ENCODE data around the gene CACNA1I.

Gene CACNA1I

DNA sequence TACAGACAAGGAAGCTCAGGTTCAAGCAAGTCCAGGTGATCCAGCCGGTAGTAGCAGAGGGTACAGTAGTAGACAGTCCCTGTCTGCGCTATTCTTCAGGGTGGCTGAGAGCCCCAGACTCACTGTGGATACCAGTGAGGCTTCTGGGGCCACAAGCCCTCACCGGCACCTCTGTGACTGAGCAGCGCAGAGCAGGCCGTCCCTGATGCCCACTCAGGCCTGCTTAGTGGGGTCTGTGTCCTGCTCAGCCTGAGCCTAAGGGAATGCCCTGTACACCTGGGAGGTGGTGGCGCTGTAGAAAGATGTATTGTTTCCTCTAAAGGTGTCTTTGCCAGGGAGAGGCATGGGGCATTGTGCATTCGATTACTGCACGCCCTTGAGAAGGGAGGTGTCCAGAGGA is 143.8 kb downstream of the CACNA1I start:
- no peak for DNase-seq (ENCODE audit: low read depth in 3 of 3, low spot score in 1 of 3)

GRCh38 chr22:39715778-39716495 is 145.4 kb downstream of the CACNA1I start:
- DNase-seq (ENCODE audit: low read depth in 3 of 3, low spot score in 1 of 3): no peak

- DNase-seq (ENCODE audit: low read depth in 3 of 3, low spot score in 1 of 3): no peak
Observed at GRCh38 chr22:39716534-39716933, 146.0 kb downstream of the CACNA1I start.

GRCh38 chr22:39717099-39717498 is 146.5 kb downstream of the CACNA1I start:
- no peak for DNase-seq (ENCODE audit: low read depth in 3 of 3, low spot score in 1 of 3)

DNA sequence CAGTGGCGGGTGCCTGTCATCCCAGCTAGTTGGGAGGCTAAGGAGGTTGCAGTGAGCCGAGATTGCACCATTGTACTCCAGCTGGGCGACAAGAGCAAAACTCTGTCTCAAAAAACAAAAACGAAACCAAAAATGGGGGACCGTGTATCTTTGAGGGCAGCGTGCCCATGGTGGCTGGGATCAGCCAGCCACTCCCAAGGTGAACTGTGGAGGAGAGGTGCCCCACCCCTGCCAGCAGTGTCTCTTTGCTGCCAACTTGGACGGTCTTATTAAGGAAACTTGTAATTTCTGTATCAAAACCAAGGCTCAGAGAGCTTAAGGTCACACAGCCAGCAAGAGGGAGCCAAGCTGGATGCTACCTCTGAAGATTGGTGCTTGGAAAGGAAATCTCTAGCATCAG is 147.7 kb downstream of the CACNA1I start:
- no peak for DNase-seq (ENCODE audit: low read depth in 3 of 3, low spot score in 1 of 3)

- DNase-seq (ENCODE audit: low read depth in 3 of 3, low spot score in 1 of 3): no peak
Observed at GRCh38 chr22:39718921-39719475, 148.4 kb downstream of the CACNA1I start.

DNA sequence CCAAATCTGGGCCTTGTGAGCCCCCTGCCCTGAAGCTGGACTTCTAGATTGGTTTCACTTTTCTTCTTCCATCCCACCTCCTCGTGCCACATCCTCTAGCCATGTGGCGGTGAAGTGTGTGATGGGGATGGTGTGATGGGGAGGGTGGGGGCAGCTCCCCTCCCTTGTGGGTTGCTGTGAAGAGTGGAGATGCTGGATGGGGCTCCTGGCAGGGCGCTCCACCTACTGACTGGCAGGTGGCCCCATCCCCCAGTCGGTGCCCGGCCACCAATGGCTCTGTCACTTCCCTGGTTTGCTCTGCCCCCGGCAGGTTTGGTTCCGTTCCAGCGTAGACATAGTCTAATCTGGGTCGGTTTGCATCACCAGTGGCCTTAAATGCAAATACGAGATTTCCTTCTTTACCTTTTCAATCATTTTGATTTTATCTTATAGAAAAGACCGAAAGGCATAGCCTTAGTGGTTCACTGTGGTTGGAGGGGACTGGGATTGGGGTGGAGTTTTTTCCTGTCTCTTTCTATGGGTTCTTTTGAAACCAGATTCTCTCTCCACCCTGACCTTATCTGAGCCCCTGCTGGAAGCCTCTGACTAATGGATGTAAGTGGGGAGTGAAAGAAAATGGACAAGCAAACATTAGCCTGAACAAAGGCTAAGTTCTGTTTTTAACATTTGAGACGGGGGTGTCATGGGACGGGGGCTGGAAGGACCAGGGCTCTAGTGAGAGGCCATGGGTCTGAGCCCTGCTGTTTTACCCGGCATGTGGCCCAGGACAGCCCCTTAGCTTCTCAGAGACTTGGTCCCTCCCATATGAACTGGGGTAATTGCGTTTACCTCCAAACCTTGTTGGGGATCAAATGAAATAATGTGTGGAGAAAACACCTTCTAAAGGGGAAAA is 149.3 kb downstream of the CACNA1I start:
- no peak for DNase-seq (ENCODE audit: low read depth in 3 of 3, low spot score in 1 of 3)

GRCh38 chr22:39721206-39722031 is 150.9 kb downstream of the CACNA1I start:
- DNase-seq (ENCODE audit: low read depth in 3 of 3, low spot score in 1 of 3): no peak

GRCh38 chr22:39722032-39722325 is 151.4 kb downstream of the CACNA1I start:
- DNase-seq (ENCODE audit: low read depth in 3 of 3, low spot score in 1 of 3): no peak

- DNase-seq (ENCODE audit: low read depth in 3 of 3, low spot score in 1 of 3): no peak
Observed at GRCh38 chr22:39722501-39722900, 151.9 kb downstream of the CACNA1I start.

- DNase-seq (ENCODE audit: low read depth in 3 of 3, low spot score in 1 of 3): no peak
Observed at GRCh38 chr22:39723463-39723862, 152.9 kb downstream of the CACNA1I start.

GRCh38 chr22:39723899-39724351 is 153.4 kb downstream of the CACNA1I start:
- DNase-seq (ENCODE audit: low read depth in 3 of 3, low spot score in 1 of 3): no peak

GRCh38 chr22:39724390-39724789 is 153.8 kb downstream of the CACNA1I start:
- no peak for DNase-seq (ENCODE audit: low read depth in 3 of 3, low spot score in 1 of 3)

- DNase-seq (ENCODE audit: low read depth in 3 of 3, low spot score in 1 of 3): no peak
Observed at GRCh38 chr22:39724857-39725256, 154.3 kb downstream of the CACNA1I start.

DNA sequence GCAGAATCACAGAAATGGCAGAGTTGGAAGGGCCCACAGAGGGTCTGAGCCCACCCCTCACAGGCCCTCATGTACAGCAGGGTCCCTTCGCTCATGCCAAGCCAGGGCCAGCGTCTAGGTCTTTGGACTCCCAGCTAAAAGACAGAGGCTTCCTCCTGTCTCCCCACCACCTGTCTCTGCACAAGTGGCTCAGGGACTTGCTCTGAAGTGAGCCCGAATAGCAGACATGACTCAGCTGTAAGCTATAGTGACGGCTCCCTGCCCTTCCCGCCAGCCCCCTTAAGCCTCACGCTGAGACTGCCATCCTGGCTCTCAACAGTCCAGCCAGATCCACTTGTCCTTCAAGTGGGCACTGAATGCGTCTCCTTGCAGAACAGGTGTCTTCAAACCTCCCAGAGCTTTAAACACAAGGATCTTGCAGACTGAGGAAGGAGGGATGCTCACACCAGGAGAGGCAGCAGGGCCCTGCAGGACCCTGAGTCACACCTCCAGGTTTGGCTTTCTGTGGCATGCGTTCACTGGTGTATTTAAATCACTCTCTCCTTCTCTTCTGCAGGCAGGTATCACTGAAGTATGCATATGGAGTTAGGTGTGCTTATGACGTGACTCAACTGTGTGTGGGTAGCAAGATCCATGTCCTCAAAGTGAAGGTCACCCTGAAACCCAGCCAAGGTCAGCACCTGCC is 154.9 kb downstream of the CACNA1I start:
- no peak for DNase-seq (ENCODE audit: low read depth in 3 of 3, low spot score in 1 of 3)

DNA sequence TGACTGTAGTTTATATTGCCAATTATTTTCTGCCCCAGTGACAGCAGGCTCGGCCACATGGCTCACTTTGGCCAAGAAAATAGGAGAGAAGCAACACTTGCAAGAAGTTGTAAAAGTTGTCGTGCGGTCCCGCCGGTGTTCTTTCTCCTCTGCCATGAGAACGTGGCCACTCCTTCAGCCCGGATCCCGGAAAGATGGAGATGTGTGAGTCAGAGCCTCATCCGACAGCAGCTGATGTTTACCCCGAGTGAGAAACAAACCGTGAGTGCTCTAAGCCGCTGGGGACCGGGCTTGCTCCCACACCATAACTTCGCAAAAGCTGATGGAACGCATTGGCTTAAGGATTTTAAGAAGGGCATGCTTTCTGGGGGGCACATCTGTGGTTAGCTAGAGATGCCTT is 157.0 kb downstream of the CACNA1I start:
- no peak for DNase-seq (ENCODE audit: low read depth in 3 of 3, low spot score in 1 of 3)

GRCh38 chr22:39728236-39728860 is 157.8 kb downstream of the CACNA1I start:
- no peak for DNase-seq (ENCODE audit: low read depth in 3 of 3, low spot score in 1 of 3)

DNA sequence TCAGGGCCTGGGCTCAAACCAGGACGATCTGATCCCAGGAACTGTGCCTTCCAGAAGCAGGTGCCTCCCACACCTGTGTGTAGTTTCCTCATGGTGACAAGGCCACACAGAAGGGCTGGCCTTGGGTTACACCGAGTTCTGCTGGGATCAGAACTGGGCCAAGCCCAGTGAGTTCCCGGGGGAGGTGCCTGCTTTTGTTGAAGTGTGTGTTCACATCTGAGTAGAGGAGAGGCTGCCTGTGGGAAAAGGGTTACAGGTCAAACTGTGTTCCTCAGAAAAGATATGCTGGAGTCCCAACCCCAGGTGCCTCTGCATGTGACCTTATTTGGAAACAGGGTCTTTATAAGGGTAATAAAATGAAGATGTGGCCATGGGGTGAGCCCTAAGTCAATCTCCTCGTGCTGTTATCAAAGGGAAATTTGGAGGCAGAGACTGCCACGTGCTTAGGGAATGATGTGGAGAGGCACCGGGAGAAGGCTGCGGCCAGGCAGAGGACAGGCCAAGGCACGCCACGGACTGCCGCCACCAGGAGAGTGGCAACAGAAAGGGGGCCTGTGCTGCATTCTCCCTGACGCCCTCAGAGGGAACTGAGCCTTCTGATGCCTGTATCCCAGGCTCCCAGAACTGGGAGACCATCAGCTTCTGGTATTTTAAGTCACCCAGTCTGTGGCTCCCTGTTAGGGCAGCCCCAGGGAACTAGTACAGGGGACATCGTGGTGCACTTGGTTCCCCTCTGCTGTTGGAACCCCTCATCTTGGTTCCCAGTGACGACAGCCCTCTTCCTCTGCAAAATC is 158.8 kb downstream of the CACNA1I start:
- no peak for DNase-seq (ENCODE audit: low read depth in 3 of 3, low spot score in 1 of 3)

DNA sequence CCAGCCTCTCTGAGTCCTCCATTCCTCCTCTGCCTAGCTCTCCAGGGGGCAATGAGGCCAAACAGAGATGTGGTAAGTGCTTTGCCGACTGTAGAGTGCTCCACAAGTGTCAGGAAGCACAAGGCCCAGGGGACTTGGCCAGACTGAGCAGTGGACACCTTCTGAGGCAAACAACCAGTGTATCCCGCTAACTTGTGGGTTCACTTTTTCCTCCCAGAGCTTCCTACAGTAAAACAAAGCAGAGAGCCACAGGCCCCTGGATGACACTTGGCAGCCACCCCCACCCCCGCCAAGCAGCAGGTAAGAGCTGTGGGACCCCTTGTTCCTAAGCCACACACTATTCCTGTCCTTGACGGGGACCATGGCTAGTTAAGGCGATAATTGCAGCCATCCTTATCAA is 160.9 kb downstream of the CACNA1I start:
- DNase-seq (ENCODE audit: low read depth in 3 of 3, low spot score in 1 of 3): no peak

Measured in stimulated activated CD4-positive, alpha-beta T cell treated with anti-CD3 and anti-CD28 coated beads, TNF-alpha, amount 100 ng/mL, for 1 hour (primary cell).